K562 (cell line): ENCODE results near the gene GUCA2B. TPM values are rescaled to one million over a fixed set of nuclear protein-coding genes. Genes with fewer than 3 reads are reported as not detected.

Source experiments
- ATAC-seq: fragments of 200-7000 bp; cut with Tn5 transposase; 3 replicates; pipeline ENCODE4 v1.9.1; 2020; ENCODE audit warnings: moderate library complexity
- BruUV-seq: library from RNA; stranded (reverse); fragments of 400-500 nt; replicated peaks from 2 replicates; lab custom pipeline; 2021; lab: Mats Ljungman, UMichigan
- CTCF ChIA-PET: fragments of 300-600 bp; formaldehyde crosslinking; extraction: SDS; loops from one replicate; lab custom pipeline; 2021; ENCODE audit warnings: low intra/inter-chr PET ratio; lab: Yijun Ruan, JAX
- POLR2A ChIA-PET: fragments of 300-600, 350-650 bp; sonication (Branson Sonifier 250); formaldehyde crosslinking; extraction: SDS; loops from one replicate; lab custom pipeline; 2021; ENCODE audit warnings: antibody characterized with exemption, inconsistent platforms; lab: Yijun Ruan, JAX
- DNase-seq, 4 experiments: peaks; one replicate each; pipeline versions ENCODE4 v3.0.0 to v3.0.0-alpha.2; 2011 to 2018; ENCODE audit warnings: low spot score in 3 of 4, mixed read lengths in 3 of 4; ENCODE audit errors: extremely low read depth in 1 of 4
- FAIRE-seq: peaks from 2 replicates; lab custom pipeline; 2011; peaks lifted over from hg19 to GRCh38; lab: Jason Lieb, UNC
- H2AFZ ChIP-seq: 2 replicates; pipeline ENCODE4 v1.6.0; 2011; ENCODE audit warnings: low read depth, low read length, control low read depth, inconsistent platforms
- H3K27ac ChIP-seq: fragments of 200-600 bp; 3 replicates; pipeline ENCODE4 v1.8.0; 2011; ENCODE audit warnings: low read depth, mild to moderate bottlenecking, control low read depth, inconsistent platforms, low read length, moderate library complexity, mixed read lengths; ENCODE audit errors: extremely low read depth
- H3K27me3 ChIP-seq, 2 experiments: fragments of 300-600 bp in 1 of 2; 2 replicates in 1 of 2; 3 replicates in 1 of 2; pipeline versions ENCODE4 v1.6.0 to v1.8.0; 2011; ENCODE audit warnings: inconsistent platforms in 2 of 2, low read length in 2 of 2, mild to moderate bottlenecking in 1 of 2, mixed read lengths in 1 of 2, moderate library complexity in 1 of 2; ENCODE audit not compliant: control insufficient read depth in 2 of 2, insufficient read depth in 2 of 2
- H3K36me3 ChIP-seq: fragments of 300-600 bp; 3 replicates; pipeline ENCODE4 v1.8.0; 2011; ENCODE audit warnings: mild to moderate bottlenecking, low read length, inconsistent platforms; ENCODE audit not compliant: control insufficient read depth, insufficient read depth
- H3K4me1 ChIP-seq, 2 experiments: fragments of 200-600 bp in 1 of 2; replicated peaks in 1 of 2; 2 replicates in 1 of 2; 3 replicates in 1 of 2; pipeline versions ENCODE4 v1.5.1 to v1.8.0; 2011; ENCODE audit warnings: inconsistent platforms in 2 of 2, low read length in 2 of 2, mild to moderate bottlenecking in 1 of 2, mixed read lengths in 1 of 2, moderate library complexity in 1 of 2; ENCODE audit not compliant: control insufficient read depth in 2 of 2, insufficient read depth in 2 of 2
- H3K4me2 ChIP-seq: 2 replicates; pipeline ENCODE4 v1.6.1; 2011; ENCODE audit warnings: low read length, control low read depth, inconsistent platforms, mixed read lengths; ENCODE audit not compliant: insufficient read depth
- H3K4me3 ChIP-seq: fragments of 200-600 bp; sonication (generic), shearing (Covaris generic); 2 replicates; pipeline ENCODE4 v1.5.1; 2016; ENCODE audit warnings: control low read depth, inconsistent platforms
- H3K79me2 ChIP-seq: fragments of 200-600 bp; 3 replicates; pipeline ENCODE4 v1.8.0; 2011; ENCODE audit warnings: low read length, inconsistent platforms; ENCODE audit not compliant: control insufficient read depth, insufficient read depth
- H3K9ac ChIP-seq, 2 experiments: 2 replicates each; pipeline versions ENCODE4 v1.6.0 to v1.6.1; 2011; ENCODE audit warnings: low read depth in 2 of 2, low read length in 2 of 2, control low read depth in 1 of 2, inconsistent platforms in 1 of 2, mild to moderate bottlenecking in 1 of 2, mixed read lengths in 1 of 2; ENCODE audit not compliant: insufficient read depth in 1 of 2
- H3K9me1 ChIP-seq: one replicate; pipeline ENCODE4 v1.6.0; 2011; ENCODE audit warnings: inconsistent platforms, mild to moderate bottlenecking, low read length, moderate library complexity; ENCODE audit not compliant: control insufficient read depth, insufficient read depth
- H3K9me3 ChIP-seq: replicated peaks from 2 replicates; pipeline ENCODE4 v1.5.1; 2011; ENCODE audit warnings: low read depth, low read length, inconsistent platforms; ENCODE audit not compliant: control insufficient read depth, insufficient read depth
- H4K20me1 ChIP-seq: replicated peaks from 2 replicates; pipeline ENCODE4 v1.6.1; 2011; ENCODE audit warnings: low read length, inconsistent platforms, mixed read lengths; ENCODE audit not compliant: control insufficient read depth, insufficient read depth
- CREB3 ChIP-seq: fragments of 450-650 bp; conservative IDR thresholded peaks from 2 replicates; pipeline ENCODE4 v1.6.1; 2016; ENCODE audit warnings: missing genetic modification characterization, low read depth, mild to moderate bottlenecking, missing compliant biosample characterization, moderate library complexity
- GABPB1 ChIP-seq: sonication (generic); formaldehyde crosslinking; IDR thresholded peaks from 2 replicates; pipeline ENCODE4 v1.8.0; 2022; ENCODE audit warnings: mild to moderate bottlenecking, missing genetic modification reagents
- KLF13 ChIP-seq: fragments of 450-650 bp; IDR thresholded peaks from 2 replicates; pipeline ENCODE4 v1.6.1; 2016; ENCODE audit warnings: missing genetic modification characterization, low read depth, mild to moderate bottlenecking, missing compliant biosample characterization, moderate library complexity, borderline replicate concordance
- PATZ1 ChIP-seq: fragments of 250-450 bp; sonication (Bioruptor Pico); IDR thresholded peaks from 2 replicates; pipeline ENCODE4 v1.5.0; 2020; ENCODE audit warnings: mild to moderate bottlenecking, borderline replicate concordance
- REST ChIP-seq, 2 experiments: fragments of 450-650 bp; formaldehyde crosslinking in 1 of 2; IDR thresholded peaks; 2 replicates each; pipeline versions ENCODE4 v1.4.0 to v1.6.1; 2014 to 2020; ENCODE audit warnings: mild to moderate bottlenecking in 2 of 2, borderline replicate concordance in 1 of 2, low read depth in 1 of 2
- TRIM25 ChIP-seq: fragments of 450-650 bp; IDR thresholded peaks from 2 replicates; pipeline ENCODE4 v1.7.0; 2016; ENCODE audit warnings: borderline replicate concordance
- ZNF384 ChIP-seq: IDR thresholded peaks from 2 replicates; pipeline ENCODE4 v1.6.1; 2012; ENCODE audit warnings: low read depth, low read length, improper control_type of control experiment
- WGBS: fragments of 100-300 bp; shearing (Covaris generic); methylation state at CpG from one replicate; pipeline ENCODE4 v1.1.6; 2016; ENCODE audit warnings: low coverage, mixed read lengths; ENCODE audit not compliant: insufficient coverage; ENCODE audit errors: missing lambda C conversion rate; 5-methylcytosine and 5-hydroxymethylcytosine counted together
- in situ Hi-C: fragments of 300-500 bp; cut with MboI; formaldehyde crosslinking; loops from 4 replicates; pipeline ENCODE4 v1.15.0; 2018; ENCODE audit warnings: inconsistent platforms, mixed read lengths
- intact Hi-C: fragments of 100-400 bp; cut with micrococcal nuclease; formaldehyde crosslinking; loops from 2 replicates; pipeline ENCODE4 v1.14.2; 2022
- polyA plus RNA-seq, 8 experiments: library from polyadenylated mRNA; depleted of rRNA in 4 of 8; stranded (reverse) in 5 of 8; unstranded in 3 of 8; fragments of >200 nt; fragmentation: Nextera tagmentation in 2 of 8; fragmentation: Illumina TruSeq in 1 of 8; extraction: Ambion mirVana in 2 of 8; extraction: Trizol in 1 of 8; gene quantifications; 2 replicates each; pipeline versions ENCODE4 v1.2.1 to v1.2.3, GENCODE V29; 2011 to 2014; ENCODE audit warnings: inconsistent platforms in 1 of 8, missing spikeins in 1 of 8
- total RNA-seq, 7 experiments: library from RNA; depleted of rRNA in 6 of 7; stranded (reverse); fragments of >200 nt in 6 of 7; fragmentation: Illumina TruSeq in 2 of 7; extraction: Trizol in 2 of 7; gene quantifications; 2 replicates each; pipeline versions ENCODE4 v1.2.1 to v1.2.3, GENCODE V29; 2011 to 2021; ENCODE audit warnings: low replicate concordance in 1 of 7

Gene GUCA2B
- total and polyA plus RNA-seq, 9 of the 15 experiments (the other 6 are each of a cell fraction or from before 2014, with no cell fraction given), result not detected

GRCh38 chr1:42154685-42155084 is 1.5 kb downstream of the GUCA2B start:
- Histone ChIP-seq H4K20me1 (no peaks in the 10 kb centered on the region; the same call in none of the 2 replicates), H2AFZ (no peak overlapping the region), H3K79me2 (no peaks in the 10 kb centered on the region), H3K27me3 (peaks cover 28 to 66% of the 10 kb centered on the region in 2 experiments; a peak in 4 of 5 replicates), H3K9ac (0 out of 4 replicates have a peak overlapping the region, but pooled peaks of 1 of the 2 experiments have one; percentile 6), H3K9me3 (no peaks in the 10 kb centered on the region), H3K9me1 (no peaks in the 10 kb centered on the region), H3K36me3 (no peaks in the 10 kb centered on the region), H3K27ac (no peak overlapping the region), H3K4me2 (no peak overlapping the region), H3K4me1 (peaks cover 0 to 5% of the 10 kb centered on the region in 2 experiments; a peak in 1 of 5 replicates), H3K4me3 (no peak overlapping the region)
- in situ Hi-C loops (no loop called here), intact Hi-C loops (no loop called here)
- DNase-seq (no peak), FAIRE-seq (no peak), ATAC-seq (no peak; the same call in 1 of the 3 replicates)
- BruUV-seq, result no TSS peak
- ChIA-PET CTCF (no interaction called here), POLR2A (interaction anchor here (0.7 kb wide), 1 partner anchor 45 kb away, joined by 5 read pairs; no protein-coding TSS in a partner anchor)
- under 1% methylated on average over 11 of the region's 13 CpGs for WGBS
- TF ChIP-seq CREB3 (tag), result no peak
- no peak for TF ChIP-seq PATZ1 (CRISPR knock-in tag)
- TF ChIP-seq REST (IDR thresholded peaks at IDR 0.05; ENCODE audit: borderline replicate concordance), result no peak
- TF ChIP-seq REST (CRISPR knock-in tag; IDR thresholded peaks at IDR 0.05; ENCODE audit: low read depth), result no peak
- TF ChIP-seq KLF13 (tag), result no peak
- TF ChIP-seq GABPB1 (CRISPR knock-in tag), result no peak
- no peak for TF ChIP-seq TRIM25
- TF ChIP-seq ZNF384, result no peak
